ENCODE measurements around the gene PSMB7.
A peak's percentile ranks its signal among the peaks of the same experiment; 100 is the strongest.

PSMB7 gene

GRCh38 chr9:124415102-124415851 is at the start of gene PSMB7:
TSS of gene PSMB7 (minus strand) at chr9:124415442. CDS start at chr9:124415425, 17 bp downstream.
- DNase-seq (ENCODE audit: extremely low read depth in 1 of 2, low read depth in 1 of 2) = peak; percentile 93 to 94

GRCh38 chr9:124462739-124463138 is 47.5 kb upstream of the PSMB7 start:
- DNase-seq (ENCODE audit: extremely low read depth in 1 of 2, low read depth in 1 of 2) = no peak

- DNase-seq (ENCODE audit: extremely low read depth in 1 of 2, low read depth in 1 of 2) = no peak
Observed at GRCh38 chr9:124458441-124458840, 43.2 kb upstream of the PSMB7 start.

GRCh38 chr9:124457887-124458431 is 42.7 kb upstream of the PSMB7 start:
- no peak for DNase-seq (ENCODE audit: extremely low read depth in 1 of 2, low read depth in 1 of 2)

- no peak for DNase-seq (ENCODE audit: extremely low read depth in 1 of 2, low read depth in 1 of 2)
Observed at GRCh38 chr9:124457079-124457886, 42.0 kb upstream of the PSMB7 start.

- DNase-seq (ENCODE audit: extremely low read depth in 1 of 2, low read depth in 1 of 2) = no peak
Observed at GRCh38 chr9:124456341-124457078, 41.3 kb upstream of the PSMB7 start.

- no peak for DNase-seq (ENCODE audit: extremely low read depth in 1 of 2, low read depth in 1 of 2)
Observed at GRCh38 chr9:124455820-124456219, 40.6 kb upstream of the PSMB7 start.

GRCh38 chr9:124454791-124455443 is 39.7 kb upstream of the PSMB7 start:
- DNase-seq (ENCODE audit: extremely low read depth in 1 of 2, low read depth in 1 of 2) = no peak

- DNase-seq (ENCODE audit: extremely low read depth in 1 of 2, low read depth in 1 of 2) = no peak
Observed at GRCh38 chr9:124454296-124454695, 39.1 kb upstream of the PSMB7 start.

GRCh38 chr9:124453586-124454191 is 38.4 kb upstream of the PSMB7 start:
- no peak for DNase-seq (ENCODE audit: extremely low read depth in 1 of 2, low read depth in 1 of 2)

- DNase-seq (ENCODE audit: extremely low read depth in 1 of 2, low read depth in 1 of 2) = no peak
Observed at GRCh38 chr9:124452841-124453585, 37.8 kb upstream of the PSMB7 start.

GRCh38 chr9:124452326-124452725 is 37.1 kb upstream of the PSMB7 start:
- DNase-seq (ENCODE audit: extremely low read depth in 1 of 2, low read depth in 1 of 2) = no peak

- DNase-seq (ENCODE audit: extremely low read depth in 1 of 2, low read depth in 1 of 2) = no peak
Observed at GRCh38 chr9:124450931-124451661, 35.9 kb upstream of the PSMB7 start.

- DNase-seq (ENCODE audit: extremely low read depth in 1 of 2, low read depth in 1 of 2) = no peak
Observed at GRCh38 chr9:124450241-124450924, 35.1 kb upstream of the PSMB7 start, which contains the start of gene ADGRD2. TSS of gene ADGRD2 (plus strand) at chr9:124450451. CDS start at chr9:124451667, 1,216 bp downstream.

GRCh38 chr9:124449381-124450151 is 34.3 kb upstream of the PSMB7 start:
- DNase-seq (ENCODE audit: extremely low read depth in 1 of 2, low read depth in 1 of 2) = no peak

- no peak for DNase-seq (ENCODE audit: extremely low read depth in 1 of 2, low read depth in 1 of 2)
Observed at GRCh38 chr9:124448019-124448418, 32.8 kb upstream of the PSMB7 start.

- DNase-seq (ENCODE audit: extremely low read depth in 1 of 2, low read depth in 1 of 2) = no peak
Observed at GRCh38 chr9:124447297-124447661, 32.0 kb upstream of the PSMB7 start.

Data from activated CD8-positive, alpha-beta memory T cell treated with anti-CD3 and anti-CD28 coated beads for 1 hour (primary cell).